B cell (primary cell): ENCODE results near the gene ABCA4. TPM values are rescaled to one million over a fixed set of nuclear protein-coding genes. Genes with fewer than 3 reads are reported as not detected.

Source experiments
- ATAC-seq: fragments of 200-7000 bp; cut with Tn5 transposase; one replicate; pipeline ENCODE4 v1.10.0; 2021; ENCODE audit warnings: low read depth, mild to moderate bottlenecking, moderate number of reproducible peaks, moderate library complexity
- CTCF ChIA-PET: fragments of 350-600 bp; sonication (Branson Sonifier 250); formaldehyde crosslinking; loops from one replicate; lab custom pipeline; 2021; ENCODE audit warnings: antibody characterized with exemption, inconsistent platforms; lab: Charles Lee
- POLR2A ChIA-PET: fragments of 350-600 bp; sonication (Branson Sonifier 250); formaldehyde crosslinking; loops from one replicate; lab custom pipeline; 2021; ENCODE audit warnings: antibody characterized with exemption; lab: Charles Lee
- DNase-seq: peaks from one replicate; pipeline ENCODE4 v3.0.0; 2013
- H2AFZ ChIP-seq: 2 replicates; pipeline ENCODE4 v1.6.1; 2012; ENCODE audit warnings: mild to moderate bottlenecking, low read depth, low read length; ENCODE audit not compliant: insufficient read depth, poor library complexity, severe bottlenecking
- H3K27ac ChIP-seq, 2 donors: 1 replicate in 1 of 2; 2 replicates in 1 of 2; pipeline ENCODE4 v1.5.1; 2012 to 2013; ENCODE audit warnings: low read length in 2 of 2, mild to moderate bottlenecking in 2 of 2, moderate library complexity in 1 of 2
- H3K27me3 ChIP-seq, 4 experiments: fragments of 200-600 bp in 1 of 4; sonication (generic) in 1 of 4; replicated peaks in 1 of 4; 1 replicate in 2 of 4; 2 replicates in 2 of 4; pipeline versions ENCODE4 v1.6.1 to v1.7.0; 2013 to 2016; ENCODE audit warnings: low read length in 3 of 4, mild to moderate bottlenecking in 2 of 4, mixed read lengths in 1 of 4, moderate library complexity in 1 of 4; ENCODE audit not compliant: insufficient read depth in 4 of 4, control insufficient read depth in 3 of 4; ENCODE audit errors: control extremely low read depth in 1 of 4
- H3K36me3 ChIP-seq, 2 experiments: replicated peaks in 1 of 2; 1 replicate in 1 of 2; 2 replicates in 1 of 2; pipeline versions ENCODE4 v1.6.1 to v1.7.1; 2013; ENCODE audit warnings: low read length in 1 of 2; ENCODE audit not compliant: insufficient read depth in 2 of 2, control insufficient read depth in 1 of 2; ENCODE audit errors: control extremely low read depth in 1 of 2, extremely low read depth in 1 of 2
- H3K4me1 ChIP-seq, 2 donors: fragments of 200-600 bp in 1 of 2; sonication (generic) in 1 of 2; 1 replicate in 1 of 2; 2 replicates in 1 of 2; pipeline versions ENCODE4 v1.5.1 to v1.6.1; 2013 to 2017; ENCODE audit warnings: low read length in 2 of 2; ENCODE audit not compliant: control insufficient read depth in 2 of 2, insufficient read depth in 2 of 2
- H3K4me2 ChIP-seq: replicated peaks from 2 replicates; pipeline ENCODE3; 2012; ENCODE audit warnings: mild to moderate bottlenecking, low read depth, low read length; ENCODE audit not compliant: poor library complexity, severe bottlenecking
- H3K4me3 ChIP-seq, 5 experiments: fragments of 200-600 bp in 1 of 5; sonication (generic) in 1 of 5; 1 replicate in 3 of 5; 2 replicates in 2 of 5; pipeline versions ENCODE4 v1.5.1 to v1.7.0; 2011 to 2016; ENCODE audit warnings: low read length in 4 of 5, mild to moderate bottlenecking in 4 of 5, low read depth in 2 of 5, control low read depth in 1 of 5, moderate library complexity in 1 of 5; ENCODE audit not compliant: insufficient read depth in 1 of 5; ENCODE audit errors: control extremely low read depth in 1 of 5, extremely low read depth in 1 of 5
- H3K79me2 ChIP-seq: fragments of 200-600 bp; sonication (generic); one replicate; pipeline ENCODE4 v1.6.0; 2016; ENCODE audit warnings: low read length; ENCODE audit not compliant: control insufficient read depth, insufficient read depth
- H3K9ac ChIP-seq: fragments of 200-600 bp; sonication (generic); 2 replicates; pipeline ENCODE4 v1.6.1; 2017; ENCODE audit warnings: mild to moderate bottlenecking, low read length, moderate library complexity
- H3K9me3 ChIP-seq, 3 donors: one replicate each; pipeline versions ENCODE4 v1.6.1 to v1.7.1; 2013; ENCODE audit warnings: low read length in 2 of 3; ENCODE audit not compliant: control insufficient read depth in 2 of 3, insufficient read depth in 1 of 3; ENCODE audit errors: control extremely low read depth in 1 of 3
- H4K20me1 ChIP-seq: 2 replicates; pipeline ENCODE4 v1.6.0; 2012; ENCODE audit warnings: mild to moderate bottlenecking, low read length; ENCODE audit not compliant: insufficient read depth, control insufficient read depth, poor library complexity, severe bottlenecking
- H3K27ac Mint-ChIP-seq: one replicate; pipeline ENCODE4 v1.8.0; 2021; ENCODE audit warnings: mixed read lengths
- H3K27me3 Mint-ChIP-seq: one replicate; pipeline ENCODE4 v1.8.0; 2021; ENCODE audit warnings: mixed read lengths
- H3K4me1 Mint-ChIP-seq: one replicate; pipeline ENCODE4 v1.8.0; 2021; ENCODE audit warnings: mixed read lengths
- H3K4me3 Mint-ChIP-seq: one replicate; pipeline ENCODE4 v1.8.0; 2021; ENCODE audit warnings: mixed read lengths
- H3K9me3 Mint-ChIP-seq: one replicate; pipeline ENCODE4 v1.8.0; 2022; ENCODE audit warnings: mixed read lengths; ENCODE audit not compliant: insufficient read depth
- CTCF ChIP-seq: fragments of 200-600 bp; IDR thresholded peaks from one replicate; pipeline ENCODE4 v1.8.0; 2022; ENCODE audit warnings: antibody characterized with exemption, mild to moderate bottlenecking
- EZH2 ChIP-seq: IDR thresholded peaks from 2 replicates; pipeline ENCODE4 v1.6.1; 2012; ENCODE audit warnings: borderline replicate concordance, low read depth, mild to moderate bottlenecking, moderate library complexity, low read length; ENCODE audit not compliant: insufficient read depth, poor library complexity, severe bottlenecking
- WGBS: methylation state at CpG from one replicate; pipeline ENCODE4 v1.1.5; 2013; ENCODE audit warnings: missing lambda C conversion rate; ENCODE audit not compliant: insufficient coverage; 5-methylcytosine and 5-hydroxymethylcytosine counted together
- intact Hi-C: fragments of 100-400 bp; cut with micrococcal nuclease; formaldehyde crosslinking; loops from one replicate; pipeline ENCODE4 v1.10.0; 2022
- polyA plus RNA-seq: library from polyadenylated mRNA; depleted of rRNA; stranded (reverse); fragments of >200 nt; gene quantifications from 2 replicates; pipeline ENCODE4 v1.2.3, GENCODE V29; 2012
- total RNA-seq, 2 donors: library from RNA; stranded (reverse); fragments of 120-200 nt in 1 of 2; gene quantifications; 1 replicate in 1 of 2; 2 replicates in 1 of 2; pipeline versions ENCODE4 v1.2.3 to v1.2.4, GENCODE V29; 2013 to 2022

ABCA4 gene
- total and polyA plus RNA-seq, 2 donors (not counting 1 experiment from before 2014, with no cell fraction given) = not detected

DNA sequence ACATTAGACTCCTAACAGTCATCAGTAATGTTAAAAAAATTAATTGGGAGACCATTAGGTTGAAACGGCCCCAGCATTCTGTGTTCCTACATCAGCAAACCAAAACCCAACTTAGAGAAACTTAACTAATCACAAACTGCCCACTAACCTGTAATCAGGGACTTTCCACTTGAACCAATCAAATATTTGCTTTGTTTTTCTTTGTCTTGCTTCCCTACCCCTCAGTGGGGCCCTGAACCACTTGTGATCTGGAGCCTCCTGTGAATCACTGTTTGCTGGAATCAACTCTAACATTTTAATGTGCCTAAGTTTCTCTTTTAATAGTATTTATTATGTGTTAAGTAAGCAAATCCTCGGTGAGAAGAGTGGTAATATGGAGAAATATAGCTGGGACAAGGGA lies 64.0 kb downstream of the ABCA4 start:
- Histone ChIP-seq H3K9ac (no peak overlapping the region), H2AFZ (no peak overlapping the region), H3K79me2 (no peaks in the 10 kb centered on the region), H3K4me1 (no peaks in the 10 kb centered on the region), H3K36me3 (no peaks in the 10 kb centered on the region), H3K27ac (no peak overlapping the region), H3K4me2 (no peak overlapping the region), H3K4me3 (no peak overlapping the region), H3K27me3 (no peaks in the 10 kb centered on the region), H4K20me1 (no peaks in the 10 kb centered on the region), H3K9me3 (no peaks in the 10 kb centered on the region)
- WGBS = 83% methylated on average over 1 of the region's 2 CpGs
- POLR2A ChIA-PET = no interaction called here
- no peak for ATAC-seq
- Mint-ChIP-seq H3K27me3 (peaks cover 43% of the 10 kb centered on the region), H3K4me1 (no peaks in the 10 kb centered on the region), H3K27ac (no peak overlapping the region), H3K9me3 (no peaks in the 10 kb centered on the region), H3K4me3 (no peak overlapping the region)
- no peak for DNase-seq
- CTCF ChIA-PET = interaction anchor here (1.3 kb wide), 1 partner anchor 17 kb away, joined by 3 read pairs; no protein-coding TSS in a partner anchor
- intact Hi-C loops = no loop called here
- TF ChIP-seq CTCF = no peak
- TF ChIP-seq EZH2 = no peak

- intact Hi-C loops = no loop called here
- no peaks in the 10 kb centered on the region for H4K20me1 ChIP-seq
- Mint-ChIP-seq H3K27ac (no peak overlapping the region), H3K4me1 (no peaks in the 10 kb centered on the region), H3K9me3 (no peaks in the 10 kb centered on the region), H3K27me3 (peaks cover 44% of the 10 kb centered on the region), H3K4me3 (no peak overlapping the region)
- H3K4me2 ChIP-seq = no peak overlapping the region
- TF ChIP-seq EZH2 = no peak
- TF ChIP-seq CTCF = no peak
- H3K27ac ChIP-seq = no peak overlapping the region
- H3K4me3 ChIP-seq = no peak overlapping the region
- H3K36me3 ChIP-seq = no peaks in the 10 kb centered on the region
- no peaks in the 10 kb centered on the region for H3K4me1 ChIP-seq
- WGBS = 95% methylated on average over 6 of the region's 6 CpGs
- H2AFZ ChIP-seq = no peak overlapping the region
- H3K9me3 ChIP-seq = no peaks in the 10 kb centered on the region
- no peak for ATAC-seq
- H3K9ac ChIP-seq = no peak overlapping the region
- ChIA-PET POLR2A (no interaction called here), CTCF (interaction anchor here (1.3 kb wide), 1 partner anchor 9 kb away, joined by 3 read pairs; no protein-coding TSS in a partner anchor)
- peaks cover 0 to 2% (median 0%) of the 10 kb centered on the region in 4 experiments for H3K27me3 ChIP-seq
- H3K79me2 ChIP-seq = no peaks in the 10 kb centered on the region
- DNase-seq = no peak
Measured at GRCh38 chr1:94056171-94056570, 64.8 kb downstream of the ABCA4 start.
